Osteoblast (primary cell): ENCODE results near the gene WDR83. TPM values are rescaled to one million over a fixed set of nuclear protein-coding genes. Genes with fewer than 3 reads are reported as not detected.

ENCODE experiments used
- DNase-seq: peaks from one replicate; pipeline ENCODE4 v3.0.0; 2011; ENCODE audit warnings: low spot score, mixed read lengths; ENCODE audit not compliant: insufficient read length; ENCODE audit errors: missing footprints
- H2AFZ ChIP-seq: 2 replicates; pipeline ENCODE4 v1.6.0; 2011; ENCODE audit warnings: mild to moderate bottlenecking, low read length
- H3K27ac ChIP-seq: 2 replicates; pipeline ENCODE4 v1.5.1; 2011; ENCODE audit warnings: mild to moderate bottlenecking, low read depth, low read length, moderate library complexity
- H3K27me3 ChIP-seq: 2 replicates; pipeline ENCODE4 v1.6.0; 2012; ENCODE audit warnings: mild to moderate bottlenecking, control low read depth, inconsistent platforms, low read length, moderate library complexity; ENCODE audit not compliant: insufficient read depth
- H3K36me3 ChIP-seq: 2 replicates; pipeline ENCODE4 v1.5.1; 2011; ENCODE audit warnings: mild to moderate bottlenecking, low read length, control low read depth, moderate library complexity; ENCODE audit not compliant: insufficient read depth
- H3K4me1 ChIP-seq: 2 replicates; pipeline ENCODE4 v1.5.1; 2011; ENCODE audit warnings: mild to moderate bottlenecking, low read length, control low read depth, moderate library complexity; ENCODE audit not compliant: insufficient read depth
- H3K4me2 ChIP-seq: 2 replicates; pipeline ENCODE4 v1.6.0; 2011; ENCODE audit warnings: mild to moderate bottlenecking, low read length; ENCODE audit not compliant: insufficient read depth
- H3K4me3 ChIP-seq: fragments of 200-600 bp; sonication (generic); 3 replicates; pipeline ENCODE4 v1.5.1; 2012; ENCODE audit warnings: mild to moderate bottlenecking, low read length, inconsistent platforms; ENCODE audit not compliant: insufficient read depth
- H3K79me2 ChIP-seq: 2 replicates; pipeline ENCODE4 v1.6.0; 2012; ENCODE audit warnings: mild to moderate bottlenecking, low read length, control low read depth, inconsistent platforms; ENCODE audit not compliant: insufficient read depth
- H3K9me3 ChIP-seq: 2 replicates; pipeline ENCODE4 v1.5.1; 2011; ENCODE audit warnings: low read depth, low read length, control low read depth
- H4K20me1 ChIP-seq: 2 replicates; pipeline ENCODE4 v1.6.0; 2012; ENCODE audit warnings: mild to moderate bottlenecking, low read length, control low read depth; ENCODE audit not compliant: insufficient read depth
- CTCF ChIP-seq: IDR thresholded peaks from 2 replicates; pipeline ENCODE4 v1.5.1; 2011; ENCODE audit warnings: mild to moderate bottlenecking, low read depth, low read length, moderate library complexity; ENCODE audit errors: extremely low read depth
- total RNA-seq: library from RNA; depleted of rRNA; stranded (reverse); fragments of >200 nt; gene quantifications from 2 replicates; pipeline ENCODE4 v1.2.3, GENCODE V29; 2012

WDR83 gene
- total RNA-seq, 1 donor: 8.0 TPM

GRCh38 chr19:12657966-12658365 lies 8.6 kb upstream of the WDR83 start:
- Histone ChIP-seq H2AFZ (no peak overlapping the region), H3K27me3 (no peaks in the 10 kb centered on the region), H3K27ac (no peak overlapping the region), H3K36me3 (peaks cover 23% of the 10 kb centered on the region), H4K20me1 (no peaks in the 10 kb centered on the region), H3K4me2 (no peak overlapping the region), H3K9me3 (no peaks in the 10 kb centered on the region), H3K79me2 (no peaks in the 10 kb centered on the region), H3K4me1 (no peaks in the 10 kb centered on the region), H3K4me3 (no peak overlapping the region)
- TF ChIP-seq CTCF: no peak
- DNase-seq: peak; percentile 66

GRCh38 chr19:12660980-12661379 lies 5.6 kb upstream of the WDR83 start:
- Histone ChIP-seq H3K36me3 (peaks cover 31% of the 10 kb centered on the region), H4K20me1 (no peaks in the 10 kb centered on the region)
- no peak for TF ChIP-seq CTCF

GRCh38 chr19:12664406-12665280 lies 2.0 kb upstream of the WDR83 start:
- Histone ChIP-seq H3K4me2 (no peak overlapping the region), H3K4me3 (no peak overlapping the region), H3K4me1 (peaks cover 24% of the 10 kb centered on the region), H2AFZ (no peak overlapping the region), H4K20me1 (no peaks in the 10 kb centered on the region), H3K27ac (no peak overlapping the region), H3K36me3 (peaks cover 23% of the 10 kb centered on the region), H3K79me2 (peaks cover 37% of the 10 kb centered on the region), H3K9me3 (no peaks in the 10 kb centered on the region), H3K27me3 (no peaks in the 10 kb centered on the region)
- no peak for TF ChIP-seq CTCF
- DNase-seq: peak; percentile 73

More at GRCh38 chr19:12660980-12661379, 5.6 kb upstream of the WDR83 start:
- H3K27ac ChIP-seq: no peak overlapping the region
- H2AFZ ChIP-seq: no peak overlapping the region
- H3K27me3 ChIP-seq: no peaks in the 10 kb centered on the region
- H3K9me3 ChIP-seq: no peaks in the 10 kb centered on the region
- no peak overlapping the region for H3K4me3 ChIP-seq
- peaks cover 4% of the 10 kb centered on the region for H3K4me1 ChIP-seq
- no peak for DNase-seq
- no peak overlapping the region for H3K4me2 ChIP-seq
- H3K79me2 ChIP-seq: peaks cover 6% of the 10 kb centered on the region

- peaks cover 41% of the 10 kb centered on the region for H3K79me2 ChIP-seq
- no peak for DNase-seq
- H3K27ac ChIP-seq: no peak overlapping the region
- no peak overlapping the region for H3K4me2 ChIP-seq
- H3K9me3 ChIP-seq: no peaks in the 10 kb centered on the region
- H4K20me1 ChIP-seq: no peaks in the 10 kb centered on the region
- H2AFZ ChIP-seq: no peak overlapping the region
- no peak overlapping the region for H3K4me3 ChIP-seq
- TF ChIP-seq CTCF: no peak
- no peaks in the 10 kb centered on the region for H3K27me3 ChIP-seq
- peaks cover 23% of the 10 kb centered on the region for H3K36me3 ChIP-seq
- H3K4me1 ChIP-seq: peaks cover 28% of the 10 kb centered on the region
Measured at GRCh38 chr19:12665281-12665573, 1.4 kb upstream of the WDR83 start.
